ENCODE data around the gene CHSY1.

The CHSY1 gene

GRCh38 chr15:101149864-101150722 is 101.8 kb downstream of the CHSY1 start:
- DNase-seq = no peak

- no peak for DNase-seq
Observed at GRCh38 chr15:101148881-101149664, 102.8 kb downstream of the CHSY1 start.

GRCh38 chr15:101148166-101148880 is 103.5 kb downstream of the CHSY1 start:
- DNase-seq = no peak

- no peak for DNase-seq
Observed at GRCh38 chr15:101147181-101147580, 104.7 kb downstream of the CHSY1 start.

GRCh38 chr15:101146118-101146702 is 105.6 kb downstream of the CHSY1 start:
- DNase-seq = no peak

GRCh38 chr15:101145362-101145761 is 106.5 kb downstream of the CHSY1 start:
- no peak for DNase-seq

GRCh38 chr15:101143321-101143720 is 108.5 kb downstream of the CHSY1 start:
- no peak for DNase-seq

GRCh38 chr15:101142711-101143110 is 109.1 kb downstream of the CHSY1 start:
- DNase-seq = no peak

GRCh38 chr15:101141926-101142527 is 109.8 kb downstream of the CHSY1 start:
- DNase-seq = no peak

GRCh38 chr15:101140697-101141065 is 111.2 kb downstream of the CHSY1 start:
- DNase-seq = no peak

GRCh38 chr15:101139986-101140696 is 111.7 kb downstream of the CHSY1 start:
- no peak for DNase-seq

- DNase-seq = no peak
Observed at GRCh38 chr15:101138913-101139880, 112.7 kb downstream of the CHSY1 start.

- no peak for DNase-seq
Observed at GRCh38 chr15:101138086-101138660, 113.7 kb downstream of the CHSY1 start.

- DNase-seq = no peak
Observed at GRCh38 chr15:101137312-101137940, 114.4 kb downstream of the CHSY1 start.

GRCh38 chr15:101136381-101137268 is 115.2 kb downstream of the CHSY1 start:
- no peak for DNase-seq

- DNase-seq = no peak
Observed at GRCh38 chr15:101135532-101136166, 116.2 kb downstream of the CHSY1 start.

- no peak for DNase-seq
Observed at GRCh38 chr15:101134780-101135179, 117.1 kb downstream of the CHSY1 start.

GRCh38 chr15:101133751-101134261 is 118.0 kb downstream of the CHSY1 start:
- no peak for DNase-seq
